Measurements from ENCODE around the gene CDK19.

- TF ChIP-seq CTCF (optimal IDR thresholded peaks at IDR 0.05 in 1 of 3, IDR thresholded peaks at IDR 0.05 in 1 of 3, conservative IDR thresholded peaks at IDR 0.05 in 1 of 3; ENCODE audit: extremely low read depth in 1 of 3, insufficient read depth in 2 of 3, low read length in 3 of 3) (no peak), EZH2 (IDR thresholded peaks at IDR 0.05; ENCODE audit: low read length) (no peak)
These were observed 70.3 kb downstream of the CDK19 start for GRCh38 chr6:110744991-110745390.
